GM18868 (cell line): ENCODE measurements around the gene DUSP5.
A peak's percentile ranks its signal among the peaks of the same experiment; 100 is the strongest.
"Not testable (repeated sequence)": the region's sequence is repeated elsewhere in the genome, so short reads cannot be mapped to it uniquely, and the experiment has no call there.

ENCODE experiments used
- ATAC-seq: cut with Tn5 transposase; IDR thresholded peaks from one replicate; pipeline ENCODE4 v1.9.1; 2021; ENCODE audit warnings: mild to moderate bottlenecking, moderate library complexity; ENCODE audit not compliant: unreplicated experiment

DUSP5 gene

DNA sequence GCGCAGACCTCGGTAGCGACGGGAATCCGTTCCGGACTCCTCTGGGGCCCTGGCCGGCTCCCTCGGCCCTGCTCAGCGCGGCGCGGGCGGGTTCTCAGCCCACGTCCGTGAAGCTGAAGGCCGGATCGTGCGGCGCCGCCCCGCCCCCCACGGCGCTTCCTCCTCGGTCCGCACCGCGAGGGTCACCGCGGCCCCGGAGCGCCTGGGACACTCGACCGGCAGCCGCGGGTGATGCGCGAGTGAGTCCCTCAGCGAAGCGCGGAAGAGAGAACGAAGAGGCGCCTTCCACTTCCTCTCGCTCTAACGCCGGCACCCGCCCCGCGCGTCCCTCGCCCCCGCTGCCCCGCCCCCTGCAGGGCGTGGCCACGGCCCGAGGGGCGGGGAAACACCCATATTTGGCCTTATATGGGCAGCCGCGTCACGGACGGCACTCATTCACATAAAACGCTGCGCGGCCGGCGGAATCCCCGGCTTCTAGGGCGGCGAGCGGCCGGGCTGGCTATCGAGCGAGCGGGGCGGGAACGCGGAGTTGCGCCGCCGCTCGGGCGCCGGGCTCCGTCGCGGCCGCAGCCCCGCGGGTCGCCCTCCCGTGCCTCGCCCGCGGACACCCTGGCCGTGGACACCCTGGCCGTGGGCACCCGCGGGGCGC is at the start of gene DUSP5:
TSS of gene DUSP5 (plus strand) at position 470 of the 649 bp plus-strand sequence. CDS start 215 bp downstream, outside the sequence.
- ATAC-seq: peak; percentile 66

GRCh38 chr10:110448682-110449418 is 48.9 kb upstream of the DUSP5 start:
- ATAC-seq: no peak

- no peak for ATAC-seq
Observed at GRCh38 chr10:110455446-110455845, 42.3 kb upstream of the DUSP5 start.

DNA sequence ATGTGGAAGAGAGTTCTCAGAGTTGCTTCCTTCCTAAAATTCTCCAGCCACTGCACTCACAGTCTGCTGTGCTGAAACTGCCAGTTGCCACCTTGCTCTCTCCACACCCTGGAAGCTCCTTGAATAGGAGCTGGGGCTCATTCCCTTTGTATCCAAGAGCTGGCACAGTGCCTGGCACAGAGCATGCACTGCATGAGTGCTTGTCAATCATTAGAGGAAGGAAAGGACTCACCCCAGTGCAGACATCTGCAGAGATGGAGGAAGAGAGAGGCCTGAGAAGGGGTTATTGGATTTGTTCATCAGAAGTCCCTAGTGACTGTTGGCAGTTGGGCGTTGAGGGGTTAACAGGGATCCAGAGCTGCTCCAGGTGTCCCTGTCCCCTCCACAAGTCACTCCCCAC is 41.7 kb upstream of the DUSP5 start:
- ATAC-seq: no peak

DNA sequence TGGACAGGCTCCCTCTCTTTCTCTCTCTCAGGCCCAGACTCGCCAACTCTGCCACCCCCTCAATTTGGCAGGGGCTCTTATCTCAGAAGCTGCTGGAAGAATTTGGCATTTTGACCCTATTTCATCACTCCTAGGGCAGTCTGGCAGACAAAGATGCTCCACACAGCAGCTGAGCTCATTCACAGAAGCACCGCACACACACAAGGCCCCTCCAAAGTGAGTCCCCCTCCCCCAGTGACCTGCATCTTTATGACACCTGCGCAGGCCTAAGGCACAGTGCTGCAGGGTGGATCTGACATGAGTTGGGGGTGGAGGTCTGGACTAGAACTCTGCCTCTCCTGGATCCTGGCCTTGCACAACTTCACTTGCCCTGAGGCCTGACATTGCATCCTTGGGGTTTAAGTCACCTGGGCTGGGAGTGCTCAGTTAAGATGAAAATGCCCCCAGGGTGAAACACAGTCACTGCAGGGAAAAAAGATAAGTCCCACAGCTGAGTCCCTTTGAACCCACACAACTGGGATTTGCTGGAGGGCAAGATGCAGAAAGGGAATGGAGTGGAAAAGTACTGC is 41.1 kb upstream of the DUSP5 start:
- ATAC-seq: no peak

GRCh38 chr10:110457851-110458250 is 39.9 kb upstream of the DUSP5 start:
- ATAC-seq: peak; percentile 28

- ATAC-seq: peak; percentile 59
Observed at GRCh38 chr10:110458266-110458920, 39.3 kb upstream of the DUSP5 start.

DNA sequence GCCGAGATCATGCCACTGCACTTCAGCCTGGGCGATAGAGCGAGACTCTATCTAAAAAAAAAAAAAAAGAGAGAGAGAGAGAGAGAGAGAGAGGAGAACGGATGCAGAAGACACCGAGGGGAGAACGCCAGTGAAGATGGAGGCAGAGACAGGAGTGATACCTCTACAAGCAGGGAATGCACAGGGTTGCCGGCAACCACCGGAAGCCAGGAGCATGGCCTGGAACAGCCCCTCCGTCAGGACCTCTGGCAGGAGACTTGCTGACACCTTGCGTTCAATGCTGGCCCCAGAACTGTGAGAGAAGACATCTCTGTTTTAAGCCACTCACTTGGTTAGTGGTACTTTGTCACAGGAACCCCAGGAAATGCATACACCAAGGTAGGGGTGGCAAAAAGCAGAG is 38.1 kb upstream of the DUSP5 start:
- ATAC-seq: no peak

DNA sequence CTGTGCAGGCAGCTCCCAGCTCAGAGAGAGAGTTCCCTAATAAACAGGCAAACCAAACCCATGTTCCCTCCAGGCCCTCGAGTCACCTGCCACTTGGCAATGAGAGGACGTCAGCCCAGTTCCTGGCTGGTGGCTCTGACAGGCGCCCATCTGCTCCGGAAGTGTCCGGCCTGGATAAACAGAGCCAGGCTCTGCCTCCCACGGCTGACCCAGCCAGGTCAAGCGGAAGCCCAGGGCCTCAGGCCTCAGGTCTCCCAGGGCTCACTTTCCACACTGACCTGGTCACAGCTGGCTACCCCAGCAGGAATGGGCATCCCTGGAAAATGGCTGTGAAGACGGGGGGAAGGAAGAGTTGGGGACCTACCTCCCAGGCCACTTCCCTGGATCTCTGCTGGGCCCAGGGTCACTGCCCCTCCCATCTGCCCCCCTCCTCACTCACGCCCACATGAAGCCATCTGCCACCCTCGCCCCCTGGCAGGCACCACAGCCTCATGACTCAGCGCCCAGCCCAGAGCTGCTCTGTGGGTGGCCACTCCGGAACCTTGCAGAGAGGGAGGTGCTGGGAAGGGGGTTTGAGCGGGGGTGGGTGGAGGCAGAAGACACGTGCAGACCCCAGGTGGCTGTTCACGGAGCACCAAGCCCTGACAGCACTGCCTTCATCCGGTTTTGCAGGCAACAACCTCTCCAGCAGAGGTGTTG is 37.4 kb upstream of the DUSP5 start:
- no peak for ATAC-seq

GRCh38 chr10:110461088-110461487 is 36.6 kb upstream of the DUSP5 start:
- ATAC-seq: no peak

DNA sequence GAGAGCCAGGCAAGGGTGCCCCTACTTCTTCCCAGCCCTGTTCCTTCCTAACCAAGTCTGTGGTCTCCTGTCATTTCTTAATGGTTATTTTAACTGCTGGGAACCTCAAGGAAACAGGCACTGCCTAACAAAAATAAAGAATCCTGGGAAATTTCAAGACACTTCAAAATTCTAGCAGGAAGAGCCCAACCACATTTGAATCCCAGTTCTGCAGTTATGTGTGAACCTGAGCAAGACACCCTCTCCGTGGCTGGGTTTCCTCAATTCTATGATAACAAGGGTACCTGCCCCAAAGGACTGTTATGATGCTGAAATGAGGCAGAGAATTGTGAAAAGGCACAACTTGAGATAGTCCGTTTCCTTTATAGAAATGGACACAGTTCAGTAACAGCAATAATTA is 36.2 kb upstream of the DUSP5 start:
- ATAC-seq: no peak

GRCh38 chr10:110462166-110463095 is 35.3 kb upstream of the DUSP5 start:
- ATAC-seq: no peak

DNA sequence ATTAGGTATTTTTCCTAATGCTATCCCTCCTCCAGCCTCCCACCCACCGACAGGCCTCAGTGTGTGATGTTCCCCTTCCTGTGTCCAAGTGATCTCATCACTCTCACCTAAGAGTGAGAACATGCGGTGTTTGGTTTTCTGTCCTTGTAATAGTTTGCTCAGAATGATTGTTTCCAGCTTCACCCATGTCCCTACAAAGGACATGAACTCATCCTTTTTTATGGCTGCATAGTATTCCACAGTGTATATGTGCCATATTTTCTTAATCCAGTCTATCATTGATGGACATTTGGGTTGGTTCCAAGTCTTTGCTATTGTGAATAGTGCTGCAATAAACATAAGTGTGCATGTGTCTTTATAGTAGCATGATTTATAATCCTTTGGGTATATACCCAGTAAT is 29.4 kb upstream of the DUSP5 start:
- ATAC-seq: not testable (repeated sequence)

DNA sequence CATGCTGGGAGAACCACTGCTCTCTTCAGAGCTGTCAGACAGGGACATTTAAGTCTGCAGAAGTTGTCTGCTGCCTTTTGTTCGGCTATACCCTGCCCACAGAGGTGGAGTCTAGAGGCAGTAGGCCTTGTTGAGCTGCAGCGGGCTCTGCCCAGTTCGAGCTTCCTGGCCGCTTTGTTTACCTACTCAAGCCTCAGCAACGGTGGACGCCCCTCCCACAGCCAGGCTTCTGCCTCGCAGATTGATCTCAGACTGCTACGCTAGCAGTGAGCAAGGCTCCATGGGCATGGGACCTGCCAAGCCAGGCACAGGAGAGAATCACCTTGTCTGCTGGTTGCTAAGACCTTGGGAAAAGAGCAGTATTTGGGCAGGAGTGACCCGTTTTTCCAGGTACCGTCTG is 27.2 kb upstream of the DUSP5 start:
- ATAC-seq: not testable (repeated sequence)

DNA sequence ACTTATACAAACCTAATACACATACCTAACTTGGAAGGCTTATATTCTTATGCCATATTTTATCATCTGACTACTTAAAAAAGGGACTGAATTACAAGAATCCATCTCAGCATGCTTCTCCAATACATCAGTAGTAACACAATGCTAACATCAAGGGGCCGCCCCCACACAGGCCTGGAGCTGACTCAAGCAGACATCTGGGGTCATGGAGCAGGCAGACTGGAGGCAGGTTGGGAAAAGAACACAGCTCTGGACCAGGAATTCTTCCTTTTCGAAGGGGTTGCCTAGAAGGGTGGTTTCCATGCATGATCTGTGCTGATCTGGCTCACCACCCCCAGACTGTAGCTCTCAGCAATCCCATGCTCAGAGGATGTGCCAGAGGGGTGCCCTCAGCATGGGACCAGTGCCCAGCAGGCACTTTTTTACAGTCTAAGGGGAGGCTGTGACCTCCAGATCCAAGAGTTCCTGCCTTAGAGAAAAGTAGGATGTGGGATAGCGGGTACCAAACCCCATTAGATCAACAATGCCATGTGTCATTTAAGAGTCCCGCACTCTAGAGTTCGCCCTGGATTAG is 26.1 kb upstream of the DUSP5 start:
- ATAC-seq: no peak

GRCh38 chr10:110474017-110474416 is 23.7 kb upstream of the DUSP5 start:
- ATAC-seq: no peak

DNA sequence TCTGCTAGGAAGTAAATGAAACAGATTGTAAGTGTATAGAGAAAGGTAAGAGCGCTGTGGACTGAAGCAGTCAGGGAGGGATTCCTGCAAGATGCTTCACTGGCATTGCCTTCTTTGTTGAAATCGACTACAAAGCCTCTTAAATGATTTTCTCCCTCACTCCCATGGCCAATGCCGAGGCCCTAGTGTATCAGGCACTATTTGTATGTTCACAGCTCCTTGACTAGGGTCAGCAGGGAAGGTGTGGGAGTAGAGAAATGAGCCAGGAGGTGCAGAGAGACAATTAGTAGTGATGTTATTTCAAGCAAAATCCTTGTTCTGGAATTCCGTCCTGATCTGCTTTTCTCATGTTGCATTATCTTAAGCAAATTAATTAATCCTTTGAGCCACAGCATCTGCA is 22.9 kb upstream of the DUSP5 start:
- ATAC-seq: no peak

- ATAC-seq: no peak
Observed at GRCh38 chr10:110475722-110476515, 21.8 kb upstream of the DUSP5 start.

- no peak for ATAC-seq
Observed at GRCh38 chr10:110479710-110480109, 18.0 kb upstream of the DUSP5 start.
